ENCODE results near the gene SULT1A1. TPM values are rescaled to one million over a fixed set of nuclear protein-coding genes. Genes with fewer than 3 reads are reported as not detected.

Gene SULT1A1
- total RNA-seq, 2 experiments from 2014 or later: 15.6 to 17.4 TPM

DNA sequence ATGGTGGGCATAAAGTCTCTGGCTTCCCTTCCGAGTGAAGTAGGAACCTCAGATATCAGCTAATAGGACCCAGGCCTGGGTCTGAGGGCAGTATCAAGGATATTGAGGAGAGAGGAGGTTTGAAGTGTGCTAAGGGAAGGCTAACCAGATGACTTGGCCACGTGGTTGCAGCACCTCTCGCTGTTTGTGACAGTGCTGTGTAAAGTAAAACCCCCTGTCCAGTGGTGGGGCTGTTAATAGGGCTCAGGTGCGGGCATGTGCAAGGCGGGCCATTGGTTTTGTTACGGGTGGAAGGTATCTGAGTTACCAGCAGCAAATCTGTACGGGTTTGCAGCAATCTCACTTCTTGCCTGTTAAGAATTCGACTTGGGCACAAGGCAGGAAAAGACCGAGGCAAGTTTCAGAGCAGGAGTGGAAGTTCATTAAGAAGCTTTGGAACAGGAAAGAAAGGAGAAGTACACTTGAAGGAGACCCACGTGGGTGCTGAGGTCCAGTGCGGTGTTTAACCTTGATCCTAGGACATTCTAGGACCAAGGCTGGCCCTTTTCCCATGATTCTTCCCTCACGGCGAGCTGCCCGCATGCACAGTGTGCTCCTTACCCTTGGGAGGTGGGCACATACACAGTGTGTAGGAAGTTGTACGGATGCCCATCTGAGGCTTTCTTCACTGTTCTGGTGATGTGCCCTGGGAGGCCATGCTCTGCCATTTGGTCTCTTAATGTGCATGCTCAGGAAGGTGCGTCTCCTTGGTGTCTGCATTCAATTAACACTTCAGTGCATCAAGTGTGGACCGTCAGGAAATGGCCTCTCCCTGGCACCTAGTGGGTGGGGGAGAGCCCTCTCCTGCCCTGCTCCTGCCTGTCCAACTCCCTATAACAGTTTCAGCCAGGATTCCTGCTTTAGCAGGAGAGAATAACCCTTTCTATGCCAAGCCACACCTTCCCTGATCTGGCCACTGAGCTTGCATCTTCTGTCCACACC lies 35.8 kb downstream of the SULT1A1 start:
- Mint-ChIP-seq H3K4me3 (no peak overlapping the region), H3K27ac (no peak overlapping the region), H3K9me3 (no peaks in the 10 kb centered on the region), H3K36me3 (ENCODE audit: low read depth) (peaks cover 3% of the 10 kb centered on the region), H3K27me3 (no peaks in the 10 kb centered on the region), H3K4me1 (ENCODE audit: low read depth) (peaks cover 21% of the 10 kb centered on the region)
- CTCF ChIA-PET: no interaction called here
- ATAC-seq (no peak), DNase-seq (no peak)
- TF ChIP-seq, protein P1, sequence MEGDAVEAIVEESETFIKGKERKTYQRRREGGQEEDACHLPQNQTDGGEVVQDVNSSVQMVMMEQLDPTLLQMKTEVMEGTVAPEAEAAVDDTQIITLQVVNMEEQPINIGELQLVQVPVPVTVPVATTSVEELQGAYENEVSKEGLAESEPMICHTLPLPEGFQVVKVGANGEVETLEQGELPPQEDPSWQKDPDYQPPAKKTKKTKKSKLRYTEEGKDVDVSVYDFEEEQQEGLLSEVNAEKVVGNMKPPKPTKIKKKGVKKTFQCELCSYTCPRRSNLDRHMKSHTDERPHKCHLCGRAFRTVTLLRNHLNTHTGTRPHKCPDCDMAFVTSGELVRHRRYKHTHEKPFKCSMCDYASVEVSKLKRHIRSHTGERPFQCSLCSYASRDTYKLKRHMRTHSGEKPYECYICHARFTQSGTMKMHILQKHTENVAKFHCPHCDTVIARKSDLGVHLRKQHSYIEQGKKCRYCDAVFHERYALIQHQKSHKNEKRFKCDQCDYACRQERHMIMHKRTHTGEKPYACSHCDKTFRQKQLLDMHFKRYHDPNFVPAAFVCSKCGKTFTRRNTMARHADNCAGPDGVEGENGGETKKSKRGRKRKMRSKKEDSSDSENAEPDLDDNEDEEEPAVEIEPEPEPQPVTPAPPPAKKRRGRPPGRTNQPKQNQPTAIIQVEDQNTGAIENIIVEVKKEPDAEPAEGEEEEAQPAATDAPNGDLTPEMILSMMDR (IDR thresholded peaks at IDR 0.05): no peak
- intact Hi-C loops (cut with micrococcal nuclease): loop anchor here (2.0 kb wide), 1 partner anchor 13 kb away; no protein-coding TSS in a partner anchor
- POLR2A ChIA-PET: interaction anchor here (0.7 kb wide), 1 partner anchor 80 kb away, joined by 3 read pairs; the partner anchor contains the start of gene APOBR

DNA sequence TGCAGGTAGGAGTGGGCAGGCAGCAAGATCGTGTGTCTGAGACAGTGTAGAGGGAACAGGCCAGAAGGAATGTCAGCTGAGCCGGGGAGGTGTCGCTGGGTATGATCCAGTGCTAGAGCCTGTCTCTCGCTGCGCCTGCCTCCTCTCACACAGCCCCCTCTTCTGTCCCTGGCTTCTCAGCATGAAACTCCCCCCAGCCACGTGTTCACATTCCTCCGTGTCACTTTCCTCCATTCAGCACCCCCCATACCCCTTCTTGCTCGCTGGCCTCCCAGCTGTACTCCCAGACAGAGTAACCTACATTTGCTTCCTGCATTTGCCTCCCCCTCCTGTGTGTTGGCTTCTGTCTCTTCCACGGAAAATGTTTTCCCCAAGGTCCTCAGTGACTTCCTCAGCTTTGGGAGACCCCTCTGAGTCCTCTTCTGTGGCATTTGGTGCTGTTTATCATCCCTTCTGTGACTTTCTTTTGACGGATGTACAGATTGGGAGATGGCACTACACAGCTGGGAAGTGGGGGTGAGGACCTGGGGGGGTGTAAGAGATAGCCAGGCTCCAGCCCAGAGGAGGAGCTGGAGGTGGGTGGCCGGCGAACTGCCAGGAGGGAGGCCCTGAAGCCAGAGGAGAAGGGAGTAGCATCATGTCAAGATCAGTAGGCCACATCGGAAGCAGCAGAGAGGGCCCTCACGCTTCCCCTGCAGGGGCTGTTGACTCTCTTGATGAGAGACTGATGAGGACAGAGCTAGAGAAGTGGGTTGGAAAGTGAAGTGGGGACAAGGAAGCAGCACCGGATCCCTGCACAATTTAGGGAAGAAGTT lies 36.9 kb downstream of the SULT1A1 start:
- Mint-ChIP-seq H3K4me3 (no peak overlapping the region), H3K27me3 (no peaks in the 10 kb centered on the region), H3K36me3 (ENCODE audit: low read depth) (peaks cover 6% of the 10 kb centered on the region), H3K9me3 (no peaks in the 10 kb centered on the region), H3K27ac (no peak overlapping the region), H3K4me1 (ENCODE audit: low read depth) (peaks cover 20% of the 10 kb centered on the region)
- intact Hi-C loops (cut with micrococcal nuclease): loop anchor here (2.0 kb wide), 1 partner anchor 14 kb away; no protein-coding TSS in a partner anchor
- CTCF ChIA-PET: interaction anchor here (0.6 kb wide), 1 partner anchor 664 kb away, joined by 3 read pairs; no protein-coding TSS in a partner anchor
- POLR2A ChIA-PET: no interaction called here
- TF ChIP-seq, protein P1 (IDR thresholded peaks at IDR 0.05): no peak
- no peak for DNase-seq
- ATAC-seq: no peak

DNA sequence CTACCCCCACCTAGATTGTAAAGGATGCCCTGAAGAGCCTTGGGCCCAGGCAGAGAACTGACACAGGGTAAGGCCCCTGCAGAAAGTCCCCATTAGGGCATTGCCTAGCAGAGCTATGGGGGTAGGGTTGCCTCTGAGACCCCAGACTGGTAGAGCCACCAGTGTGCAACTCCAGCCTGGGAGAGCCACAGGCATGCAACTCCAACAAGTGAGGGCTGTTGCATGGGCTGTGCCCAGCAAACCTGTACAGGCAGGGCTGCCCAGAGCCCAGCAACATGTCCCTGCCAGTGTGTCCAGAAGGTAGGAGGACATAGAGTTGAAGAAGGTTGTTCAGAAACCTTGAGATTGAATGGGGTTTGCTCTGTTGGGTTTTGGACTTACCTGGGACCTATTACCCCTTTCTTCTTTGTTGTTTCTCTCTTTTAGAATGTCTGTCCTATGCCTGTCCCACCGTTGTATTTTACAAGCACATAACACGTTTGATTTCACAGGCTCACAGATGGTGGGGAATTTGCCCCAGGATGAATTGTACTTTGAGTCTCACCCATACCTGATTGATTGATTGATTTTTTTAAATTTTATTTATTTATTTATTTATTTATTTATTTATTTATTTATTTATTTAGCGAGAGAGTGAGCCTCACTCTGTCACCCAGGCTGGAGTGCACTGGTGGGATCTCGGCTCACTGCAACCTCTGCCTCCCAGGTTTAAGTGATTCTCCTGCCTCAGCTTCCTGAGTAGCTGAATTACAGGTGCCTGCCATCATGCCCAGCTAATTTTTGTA lies 39.7 kb downstream of the SULT1A1 start:
- no peaks in the 10 kb centered on the region for H3K27me3 Mint-ChIP-seq
- no peak overlapping the region for H3K4me3 Mint-ChIP-seq
- ATAC-seq (no peak), DNase-seq (no peak)
- H3K27ac Mint-ChIP-seq: no peak overlapping the region
- peaks cover 25% of the 10 kb centered on the region for H3K4me1 Mint-ChIP-seq (ENCODE audit: low read depth)
- peaks cover 9% of the 10 kb centered on the region for H3K9me3 Mint-ChIP-seq
- ChIA-PET POLR2A (interaction anchor here (0.6 kb wide), 1 partner anchor 57 kb away, joined by 3 read pairs; no protein-coding TSS in a partner anchor), CTCF (no interaction called here)
- H3K36me3 Mint-ChIP-seq (ENCODE audit: low read depth): peaks cover 23% of the 10 kb centered on the region
- intact Hi-C loops (cut with micrococcal nuclease): no loop called here
- TF ChIP-seq, protein P1 (IDR thresholded peaks at IDR 0.05): no peak

DNA sequence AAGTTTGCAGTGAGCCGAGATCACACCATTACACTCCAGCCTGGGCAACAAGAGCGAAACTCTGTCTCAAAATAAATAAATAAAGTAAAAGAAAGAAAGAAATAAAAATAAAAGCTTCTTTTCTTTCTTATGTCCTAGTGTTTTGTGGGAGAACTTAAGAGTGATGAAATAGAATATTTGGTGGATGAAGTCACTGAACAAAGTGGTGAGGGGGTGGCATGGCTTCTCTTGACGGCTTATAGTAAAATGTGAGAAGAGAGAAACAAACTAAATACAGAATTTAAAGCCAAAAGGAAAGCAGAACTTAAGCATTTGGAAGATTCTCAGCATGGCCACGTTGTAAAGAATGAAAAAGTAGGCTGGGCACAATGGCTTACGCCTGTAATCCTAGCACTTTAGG lies 40.8 kb downstream of the SULT1A1 start:
- H3K4me3 Mint-ChIP-seq: no peak overlapping the region
- TF ChIP-seq, protein P1 (IDR thresholded peaks at IDR 0.05): no peak
- peaks cover 27% of the 10 kb centered on the region for H3K36me3 Mint-ChIP-seq (ENCODE audit: low read depth)
- ChIA-PET POLR2A (interaction anchor here (0.9 kb wide), 1 partner anchor 34 kb away, joined by 3 read pairs; no protein-coding TSS in a partner anchor), CTCF (no interaction called here)
- ATAC-seq (no peak), DNase-seq (no peak)
- intact Hi-C loops (cut with micrococcal nuclease): no loop called here
- H3K9me3 Mint-ChIP-seq: peaks cover 9% of the 10 kb centered on the region
- no peaks in the 10 kb centered on the region for H3K27me3 Mint-ChIP-seq
- H3K4me1 Mint-ChIP-seq (ENCODE audit: low read depth): peaks cover 25% of the 10 kb centered on the region
- no peak overlapping the region for H3K27ac Mint-ChIP-seq
